DOHH2 (cell line): ENCODE measurements around the gene GPC6.

Experiments used
- CTCF ChIP-seq: fragments of 200-600 bp; sonication (generic); IDR thresholded peaks from one replicate; pipeline ENCODE4 v1.5.1; 2014; ENCODE audit warnings: antibody characterized with exemption, mild to moderate bottlenecking, low read depth, low read length; ENCODE audit not compliant: poor library complexity, severe bottlenecking
- EZH2phosphoT487 ChIP-seq: fragments of 200-600 bp; sonication (generic); IDR thresholded peaks from 2 replicates; pipeline ENCODE4 v1.6.1; 2017; ENCODE audit warnings: borderline replicate concordance, mild to moderate bottlenecking, antibody characterized with exemption, low read length, moderate library complexity, mixed read lengths

GRCh38 chr13:94139393-94139995 is 912.9 kb downstream of the GPC6 start:
- TF ChIP-seq CTCF = no peak
- no peak for TF ChIP-seq EZH2phosphoT487
